PC-3 (cell line): Measurements from ENCODE around the gene SMARCD3. TPM values are rescaled to one million over a fixed set of nuclear protein-coding genes. Genes with fewer than 3 reads are reported as not detected.

ENCODE experiments used
- ATAC-seq: fragments of 200-7000 bp; cut with Tn5 transposase; 2 replicates; pipeline ENCODE4 v1.9.1; 2020; ENCODE audit warnings: mild to moderate bottlenecking, moderate library complexity
- BruUV-seq: library from RNA; stranded (reverse); fragments of 400-500 nt; replicated peaks from 2 replicates; lab custom pipeline; 2021; lab: Mats Ljungman, UMichigan
- CTCF ChIA-PET: fragments of 300-600 bp; sonication (Branson Sonifier 250); formaldehyde crosslinking; loops from one replicate; lab custom pipeline; 2022; ENCODE audit warnings: antibody characterized with exemption; lab: Charles Lee
- POLR2A ChIA-PET: fragments of 300-600 bp; sonication (Branson Sonifier 250); formaldehyde crosslinking; loops from one replicate; lab custom pipeline; 2022; ENCODE audit warnings: antibody characterized with exemption; ENCODE audit not compliant: unreplicated experiment; lab: Charles Lee
- DNase-seq: peaks from one replicate; pipeline ENCODE4 v3.0.0-alpha.2; 2015
- H2AFZ ChIP-seq: fragments of 300-600 bp; sonication (generic); 2 replicates; pipeline ENCODE4 v1.6.0; 2016; ENCODE audit warnings: antibody characterized with exemption, low read length
- H3F3A ChIP-seq: fragments of 300-600 bp; sonication (generic); one replicate; pipeline ENCODE4 v1.6.0; 2017; ENCODE audit warnings: antibody characterized with exemption, low read length, control low read depth, mild to moderate bottlenecking; ENCODE audit not compliant: unreplicated experiment
- H3K27ac ChIP-seq: fragments of 300-600 bp; sonication (generic); 2 replicates; pipeline ENCODE4 v1.5.1; 2016; ENCODE audit warnings: mild to moderate bottlenecking, low read length
- H3K27me3 ChIP-seq: fragments of 300-600 bp; sonication (generic); 2 replicates; pipeline ENCODE4 v1.6.1; 2016; ENCODE audit warnings: low read length, mixed read lengths
- H3K36me3 ChIP-seq: fragments of 300-600 bp; sonication (generic); 2 replicates; pipeline ENCODE4 v1.6.1; 2016; ENCODE audit warnings: low read depth, mixed run types, low read length, mixed read lengths
- H3K4me1 ChIP-seq: fragments of 300-600 bp; sonication (generic); 2 replicates; pipeline ENCODE4 v1.5.1; 2016; ENCODE audit warnings: low read length; ENCODE audit not compliant: insufficient read depth
- H3K4me2 ChIP-seq: fragments of 300-600 bp; sonication (generic); 2 replicates; pipeline ENCODE4 v1.6.0; 2016; ENCODE audit warnings: low read length
- H3K4me3 ChIP-seq: fragments of 300-600 bp; sonication (generic); 2 replicates; pipeline ENCODE4 v1.5.1; 2016; ENCODE audit warnings: mild to moderate bottlenecking, low read length, mixed read lengths
- H3K79me2 ChIP-seq: fragments of 300-600 bp; sonication (generic); 2 replicates; pipeline ENCODE4 v1.6.1; 2017; ENCODE audit warnings: low read length, mixed read lengths
- H3K9ac ChIP-seq: fragments of 300-600 bp; sonication (generic); 2 replicates; pipeline ENCODE4 v1.6.0; 2016; ENCODE audit warnings: mild to moderate bottlenecking, low read length
- H3K9me2 ChIP-seq: fragments of 300-600 bp; sonication (generic); replicated peaks from 2 replicates; pipeline ENCODE4 v1.6.1; 2016; ENCODE audit warnings: mixed run types, low read length, mixed read lengths
- H3K9me3 ChIP-seq: fragments of 300-600 bp; sonication (generic); 2 replicates; pipeline ENCODE4 v1.6.1; 2016; ENCODE audit warnings: low read length, mixed read lengths
- H4K20me1 ChIP-seq: fragments of 300-600 bp; sonication (generic); 2 replicates; pipeline ENCODE4 v1.6.1; 2016; ENCODE audit warnings: low read length, mixed read lengths
- CTCF ChIP-seq: fragments of 300-600 bp; sonication (generic); conservative IDR thresholded peaks from 2 replicates; pipeline ENCODE4 v1.5.1; 2017; ENCODE audit warnings: antibody characterized with exemption, low read depth, mild to moderate bottlenecking, low read length
- EZH2 ChIP-seq: fragments of 300-600 bp; sonication (generic); IDR thresholded peaks from one replicate; pipeline ENCODE4 v1.6.1; 2017; ENCODE audit warnings: antibody characterized with exemption, mild to moderate bottlenecking, low read length; ENCODE audit not compliant: unreplicated experiment
- EZH2phosphoT487 ChIP-seq: fragments of 300-600 bp; sonication (generic); IDR thresholded peaks from 2 replicates; pipeline ENCODE4 v1.6.1; 2018; ENCODE audit warnings: mild to moderate bottlenecking, antibody characterized with exemption, low read length, borderline replicate concordance
- intact Hi-C: fragments of 100-400 bp; cut with micrococcal nuclease; formaldehyde crosslinking; loops from 2 replicates; pipeline ENCODE4 v1.9.0; 2023
- total RNA-seq: library from RNA; depleted of rRNA; stranded (reverse); fragments of >200 nt; gene quantifications from 2 replicates; pipeline ENCODE4 v1.2.3, GENCODE V29; 2014

Gene SMARCD3
- total RNA-seq, 1 experiment from 2014 or later, result 9.1 TPM

- no peak overlapping the region for H3K4me3 ChIP-seq
- DNase-seq (no peak), ATAC-seq (no peak)
- H3K4me2 ChIP-seq, result no peak overlapping the region
- ChIA-PET POLR2A (no interaction called here), CTCF (no interaction called here)
- no peak overlapping the region for H3K9ac ChIP-seq
- H3K9me3 ChIP-seq, result no peaks in the 10 kb centered on the region
- H2AFZ ChIP-seq, result no peak overlapping the region
- H4K20me1 ChIP-seq, result no peaks in the 10 kb centered on the region
- no TSS peak for BruUV-seq
- peaks cover 31% of the 10 kb centered on the region for H3K27me3 ChIP-seq
- TF ChIP-seq EZH2phosphoT487, result no peak
- no peak for TF ChIP-seq EZH2
- TF ChIP-seq CTCF, result no peak
- no peaks in the 10 kb centered on the region for H3K79me2 ChIP-seq
- H3F3A ChIP-seq, result no peaks in the 10 kb centered on the region
- no peaks in the 10 kb centered on the region for H3K36me3 ChIP-seq
- no peaks in the 10 kb centered on the region for H3K4me1 ChIP-seq
- H3K9me2 ChIP-seq, result no peaks in the 10 kb centered on the region
- no peak overlapping the region for H3K27ac ChIP-seq
- intact Hi-C loops, result no loop called here
Observed at GRCh38 chr7:151289891-151290290, 41.4 kb upstream of the SMARCD3 start.

- ATAC-seq (no peak), DNase-seq (no peak)
- Histone ChIP-seq H3F3A (no peaks in the 10 kb centered on the region), H3K27me3 (peaks cover 26% of the 10 kb centered on the region), H3K4me3 (no peak overlapping the region), H3K4me2 (no peak overlapping the region), H3K79me2 (no peaks in the 10 kb centered on the region), H3K27ac (no peak overlapping the region), H3K9me3 (no peaks in the 10 kb centered on the region), H4K20me1 (no peaks in the 10 kb centered on the region), H3K9ac (no peak overlapping the region), H3K36me3 (no peaks in the 10 kb centered on the region), H3K9me2 (no peaks in the 10 kb centered on the region), H3K4me1 (no peaks in the 10 kb centered on the region), H2AFZ (no peak overlapping the region)
- intact Hi-C loops, result no loop called here
- BruUV-seq, result no TSS peak
- ChIA-PET CTCF (interaction anchor here (0.7 to 0.8 kb wide), 2 partner anchors 18 to 511 kb away, joined by 3 to 19 read pairs; no protein-coding TSS in a partner anchor), POLR2A (no interaction called here)
- TF ChIP-seq EZH2 (no peak), EZH2phosphoT487 (no peak), CTCF (no peak)
Observed at GRCh38 chr7:151286148-151286547, 37.7 kb upstream of the SMARCD3 start.

DNA sequence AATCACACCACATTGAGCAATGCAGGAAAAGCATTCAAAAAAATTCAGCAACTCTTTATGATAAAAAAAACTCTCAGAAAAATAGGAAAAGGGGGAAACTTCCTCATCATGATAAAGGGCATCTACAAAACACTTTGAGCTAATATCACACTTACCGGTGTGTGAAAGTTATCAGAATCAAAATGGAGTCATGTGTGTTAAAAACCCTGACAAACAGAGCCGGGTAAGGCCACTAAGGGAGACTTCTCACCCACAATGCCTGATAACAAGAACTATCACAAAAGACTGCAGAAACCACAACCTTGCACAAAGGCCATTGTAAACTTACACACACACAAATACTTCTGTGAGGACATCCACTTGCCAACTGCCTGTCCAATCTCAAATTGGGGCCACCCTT is 34.8 kb upstream of the SMARCD3 start:
- no peak overlapping the region for H3K9ac ChIP-seq
- H3K79me2 ChIP-seq, result no peaks in the 10 kb centered on the region
- H4K20me1 ChIP-seq, result no peaks in the 10 kb centered on the region
- TF ChIP-seq EZH2, result no peak
- no peak for TF ChIP-seq CTCF
- TF ChIP-seq EZH2phosphoT487, result no peak
- ChIA-PET POLR2A (no interaction called here), CTCF (no interaction called here)
- H3K36me3 ChIP-seq, result no peaks in the 10 kb centered on the region
- DNase-seq (no peak), ATAC-seq (no peak)
- no peaks in the 10 kb centered on the region for H3K9me3 ChIP-seq
- no peaks in the 10 kb centered on the region for H3K9me2 ChIP-seq
- no peak overlapping the region for H3K4me2 ChIP-seq
- intact Hi-C loops, result no loop called here
- H2AFZ ChIP-seq, result no peak overlapping the region
- no peaks in the 10 kb centered on the region for H3K4me1 ChIP-seq
- no peak overlapping the region for H3K4me3 ChIP-seq
- H3K27me3 ChIP-seq, result peaks cover 23% of the 10 kb centered on the region
- BruUV-seq, result no TSS peak
- H3F3A ChIP-seq, result no peaks in the 10 kb centered on the region
- H3K27ac ChIP-seq, result no peak overlapping the region
